HG03108 (cell line): ENCODE results near the gene GPX6.
A peak's percentile ranks its signal among the peaks of the same experiment; 100 is the strongest.
"Not testable (repeated sequence)": the region's sequence is repeated elsewhere in the genome, so short reads cannot be mapped to it uniquely, and the experiment has no call there.

Experiments
- ATAC-seq: cut with Tn5 transposase; IDR thresholded peaks from one replicate; pipeline ENCODE4 v1.9.1; 2021; ENCODE audit warnings: moderate library complexity; ENCODE audit not compliant: unreplicated experiment

GPX6 gene

GRCh38 chr6:28515676-28516075 lies at the start of gene GPX6:
Gene GPX6 (minus strand): TSS chr6:28515793. CDS start chr6:28515743, 50 bp downstream.
- no peak for ATAC-seq

- ATAC-seq, result no peak
These were observed 48.0 kb upstream of the GPX6 start for GRCh38 chr6:28563430-28564095.

- no peak for ATAC-seq
These were observed 43.0 kb upstream of the GPX6 start for GRCh38 chr6:28558629-28559028.

DNA sequence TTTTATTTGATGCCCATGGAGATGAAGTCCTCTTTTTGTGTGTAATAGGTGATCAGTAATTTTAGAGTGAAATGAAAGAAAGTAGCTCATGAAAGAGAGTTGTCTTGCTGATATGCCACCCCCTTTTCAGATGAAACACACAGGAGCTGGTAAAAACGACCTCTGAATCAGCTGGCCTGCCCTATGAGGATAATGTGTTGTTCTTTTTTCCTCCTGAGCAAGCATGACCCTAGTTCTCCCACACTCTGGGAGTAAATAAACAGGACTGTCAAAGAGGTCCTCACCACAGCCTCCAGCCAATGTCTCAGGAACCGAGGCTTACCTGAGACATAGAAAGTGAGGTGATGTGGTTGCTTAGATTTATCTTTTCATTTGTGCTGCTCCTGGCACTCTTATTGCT lies 39.5 kb upstream of the GPX6 start:
- no peak for ATAC-seq

- no peak for ATAC-seq
These were observed 38.6 kb upstream of the GPX6 start for GRCh38 chr6:28553986-28554881.

DNA sequence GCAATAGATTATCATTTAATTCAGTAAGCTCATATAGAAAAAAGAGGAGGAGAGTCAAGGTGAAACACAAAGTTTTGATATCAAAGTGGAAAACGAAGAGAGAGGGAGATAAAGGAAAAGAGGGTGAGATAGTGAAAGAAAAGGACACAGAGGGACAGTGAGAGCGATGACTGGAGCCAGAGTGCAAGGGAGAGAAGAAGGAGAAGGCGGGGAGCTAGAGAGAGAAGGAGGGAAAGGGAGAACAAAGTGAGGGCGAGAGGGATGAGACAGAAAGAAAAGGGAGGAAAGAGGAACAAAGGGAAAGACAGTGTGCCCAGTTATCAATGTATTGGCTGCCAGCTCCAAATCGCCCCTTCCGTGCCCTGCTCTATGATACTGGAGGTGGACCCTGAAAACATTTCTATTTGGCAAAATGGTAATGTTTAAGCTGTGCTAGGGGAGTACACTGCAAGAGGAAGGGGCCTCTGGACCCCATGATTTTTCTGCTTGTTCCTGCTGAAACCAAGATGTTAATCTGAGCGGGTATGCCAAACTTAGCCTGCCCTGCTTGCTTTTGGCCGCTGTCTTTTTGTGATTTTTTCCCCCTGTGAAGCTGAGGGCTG lies 37.9 kb upstream of the GPX6 start:
- no peak for ATAC-seq

DNA sequence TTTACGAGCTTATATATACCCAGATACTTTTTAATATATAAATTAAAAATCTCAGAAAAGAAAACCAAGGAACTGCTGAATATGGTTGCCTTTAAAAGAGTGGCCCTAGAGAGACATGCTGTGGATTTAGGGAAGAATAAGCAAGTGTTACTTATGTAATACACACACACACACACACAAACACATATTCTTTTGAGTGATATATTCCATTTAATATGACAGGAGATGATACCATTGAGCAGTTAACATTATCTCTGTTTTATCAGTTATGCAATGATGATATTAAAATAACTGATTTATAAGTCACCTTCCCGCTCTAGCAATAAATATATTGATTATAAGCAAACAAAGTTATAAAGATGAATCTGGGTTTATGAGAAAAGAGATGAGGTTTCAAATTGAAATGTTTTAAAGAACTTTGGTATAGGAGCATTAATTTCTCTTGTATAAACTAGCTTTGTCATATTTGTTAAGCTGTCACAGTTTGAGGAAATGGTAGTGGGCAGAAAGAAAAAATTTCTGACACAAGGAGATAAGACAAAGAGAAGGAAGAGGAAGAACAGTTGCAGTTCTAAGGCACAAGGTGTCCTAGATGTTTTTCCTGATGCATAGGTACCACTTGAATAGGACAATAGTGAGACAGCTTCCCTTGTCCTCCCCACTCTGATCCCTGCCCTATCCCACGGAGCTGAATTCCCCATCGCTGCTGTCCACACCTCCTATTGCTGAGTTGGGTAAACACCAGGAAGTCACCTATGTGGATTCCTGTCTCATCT lies 36.5 kb upstream of the GPX6 start:
- ATAC-seq, result no peak

DNA sequence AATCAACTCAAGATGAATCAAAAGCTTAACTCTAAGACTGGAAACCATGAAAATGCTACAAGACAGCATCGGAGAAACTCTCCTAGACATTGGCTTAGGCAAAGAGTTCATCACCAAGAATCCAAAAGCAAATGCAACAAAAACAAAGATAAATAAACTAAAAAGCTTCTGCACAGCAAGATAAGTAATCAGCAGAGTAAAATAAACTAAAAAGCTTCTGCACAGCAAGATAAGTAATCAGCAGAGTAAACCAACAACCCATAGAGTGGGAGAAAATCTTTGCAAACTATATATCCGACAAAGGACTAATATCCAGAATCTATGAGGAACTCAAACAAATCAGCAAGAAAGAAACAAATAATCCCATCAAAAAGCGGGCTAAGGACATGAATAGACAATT lies 31.4 kb upstream of the GPX6 start:
- ATAC-seq, result not testable (repeated sequence)

DNA sequence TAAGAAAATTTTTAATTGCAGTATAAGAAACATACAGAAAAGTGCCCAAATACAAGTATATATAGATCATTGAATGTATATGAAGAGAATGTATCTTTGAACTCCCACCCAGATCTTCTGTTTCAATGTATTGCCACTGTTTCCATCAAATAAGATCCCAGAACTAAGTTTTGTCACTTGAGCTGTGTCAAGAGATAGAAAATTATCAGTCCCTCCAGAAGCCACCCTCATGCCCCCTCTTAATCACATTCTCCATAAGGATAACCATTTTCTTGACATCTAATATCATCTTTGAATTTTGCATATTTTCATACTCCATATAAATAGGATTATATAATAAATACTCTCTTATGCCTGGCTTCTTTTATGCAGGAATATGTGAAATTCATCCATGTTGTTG lies 30.4 kb upstream of the GPX6 start:
- no peak for ATAC-seq

DNA sequence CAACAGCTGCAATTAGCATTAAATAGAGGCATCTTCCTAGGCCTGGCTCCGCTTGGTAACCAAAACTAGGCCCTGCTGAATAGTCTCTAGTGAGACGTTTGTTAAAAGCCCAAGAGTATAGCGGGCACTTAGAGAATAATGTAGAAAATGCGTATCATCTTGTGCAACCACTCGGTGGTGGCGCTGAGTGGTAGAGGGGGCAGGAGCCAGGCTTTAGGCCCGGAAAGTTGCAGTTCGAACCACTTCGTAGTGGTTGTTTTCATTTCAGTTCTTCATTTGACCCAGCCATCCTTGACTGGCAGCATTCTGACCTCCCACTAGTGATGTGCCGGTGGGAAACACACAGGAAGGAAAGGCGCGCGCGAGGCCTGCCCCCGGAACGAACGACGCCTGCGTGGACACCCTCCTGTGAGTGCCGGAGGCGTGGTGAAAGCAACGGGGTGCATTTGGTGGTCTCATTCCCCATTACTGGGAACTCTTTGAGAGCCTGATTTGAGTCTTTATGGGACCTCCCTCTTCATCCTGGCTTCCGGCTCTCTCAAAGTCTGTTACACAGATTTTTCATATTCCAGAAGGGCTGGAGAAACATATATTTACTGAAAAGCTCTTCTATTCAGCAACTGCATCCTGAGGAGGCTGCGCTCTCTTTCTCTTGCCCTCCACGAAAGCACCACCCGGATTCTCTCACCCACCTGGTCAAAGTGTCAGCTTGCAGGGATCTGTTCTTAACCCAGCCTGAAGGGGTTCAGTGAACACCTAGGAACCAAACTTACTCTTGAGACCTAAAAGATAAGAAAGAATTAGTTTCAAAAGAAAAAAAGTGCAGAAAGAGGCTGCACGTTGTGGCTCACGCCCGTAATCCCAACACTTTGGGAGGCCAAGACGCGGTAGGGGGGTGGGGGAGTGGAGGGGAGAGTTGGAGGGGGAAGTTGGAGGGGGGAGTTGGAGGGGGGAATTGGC lies 28.3 kb upstream of the GPX6 start:
- ATAC-seq, result no peak

DNA sequence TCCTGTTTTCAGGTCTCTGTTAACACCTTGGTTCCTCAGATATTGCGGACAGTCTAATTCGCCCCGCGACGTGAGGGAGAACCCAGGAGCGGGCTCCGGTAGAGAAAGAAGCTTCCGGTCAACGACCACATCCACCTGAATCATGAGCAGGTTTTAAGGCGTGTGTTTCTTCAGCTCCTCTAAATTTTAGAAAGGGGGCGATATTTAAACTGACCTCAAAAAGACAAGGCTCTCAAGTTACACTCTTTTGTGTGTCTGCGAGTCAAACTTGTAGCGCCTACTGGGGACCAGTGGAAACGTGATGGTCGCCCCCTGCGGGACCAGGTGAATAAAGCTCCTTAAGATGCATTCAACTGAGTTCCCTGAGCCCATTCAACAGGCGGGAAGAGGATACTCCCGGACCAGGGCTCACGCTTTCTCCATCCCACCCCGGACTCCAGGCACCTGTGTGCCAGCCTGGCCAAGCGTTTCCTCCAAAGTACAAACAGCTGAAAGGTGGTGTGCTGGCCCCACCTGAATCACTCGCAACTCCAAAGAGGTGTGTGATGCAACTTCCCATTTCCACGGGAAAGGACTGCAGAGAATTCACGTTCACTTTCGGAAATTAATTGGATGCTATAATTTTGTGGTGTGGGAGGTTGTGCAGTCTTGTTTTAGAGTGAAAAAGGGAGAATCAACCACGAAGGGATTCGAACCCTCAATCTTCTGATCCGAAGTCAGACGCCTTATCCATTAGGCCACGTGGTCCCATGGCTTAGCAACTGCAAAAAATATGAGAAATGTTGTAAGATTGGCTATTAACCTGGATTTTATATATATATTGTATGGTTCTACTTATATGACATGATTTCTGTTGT lies 27.1 kb upstream of the GPX6 start:
- ATAC-seq, result peak; percentile 46

GRCh38 chr6:28541996-28542395 lies 26.4 kb upstream of the GPX6 start:
- ATAC-seq, result no peak

- ATAC-seq, result no peak
These were observed 22.0 kb upstream of the GPX6 start for GRCh38 chr6:28537509-28538140.

GRCh38 chr6:28537065-28537464 lies 21.5 kb upstream of the GPX6 start:
- ATAC-seq, result no peak

DNA sequence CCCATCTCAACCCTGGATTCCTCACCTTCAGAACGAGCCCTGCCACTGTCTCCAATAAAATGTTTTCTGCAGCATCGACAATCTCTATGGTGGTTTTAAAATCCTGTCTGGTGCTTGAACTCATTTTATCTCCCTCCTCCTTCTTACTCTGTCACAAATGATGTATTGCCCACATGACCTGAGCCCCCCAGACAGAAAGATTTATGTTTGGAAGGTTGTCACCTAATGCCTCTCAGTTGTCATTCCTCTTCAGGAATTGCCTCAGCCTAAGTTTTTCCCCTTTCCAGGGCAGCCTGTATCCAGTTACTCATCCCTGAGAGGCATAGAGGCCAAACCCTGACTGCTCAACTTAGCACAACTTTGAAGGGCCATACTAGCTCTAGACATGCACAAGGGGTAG lies 19.3 kb upstream of the GPX6 start:
- ATAC-seq, result no peak

DNA sequence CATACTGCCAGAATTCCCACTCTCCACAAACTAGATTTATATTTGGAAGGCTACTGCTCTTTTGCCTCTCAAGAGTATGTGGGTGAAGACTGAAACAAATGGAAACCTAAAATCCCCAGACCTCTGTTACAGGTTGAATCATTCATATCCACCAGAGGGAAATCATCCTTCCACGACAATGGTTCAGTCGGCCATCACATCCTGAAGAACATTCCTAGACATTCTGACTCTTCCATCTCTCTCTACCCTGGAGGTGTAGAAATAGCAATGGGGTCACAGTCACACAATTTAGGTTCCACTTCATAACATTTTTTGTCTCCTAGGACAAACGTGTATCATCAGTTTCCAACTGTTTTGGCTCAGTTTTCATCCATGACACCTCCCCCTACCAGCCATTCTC lies 18.7 kb upstream of the GPX6 start:
- ATAC-seq, result no peak

GRCh38 chr6:28531479-28532128 lies 16.0 kb upstream of the GPX6 start:
- ATAC-seq, result no peak

DNA sequence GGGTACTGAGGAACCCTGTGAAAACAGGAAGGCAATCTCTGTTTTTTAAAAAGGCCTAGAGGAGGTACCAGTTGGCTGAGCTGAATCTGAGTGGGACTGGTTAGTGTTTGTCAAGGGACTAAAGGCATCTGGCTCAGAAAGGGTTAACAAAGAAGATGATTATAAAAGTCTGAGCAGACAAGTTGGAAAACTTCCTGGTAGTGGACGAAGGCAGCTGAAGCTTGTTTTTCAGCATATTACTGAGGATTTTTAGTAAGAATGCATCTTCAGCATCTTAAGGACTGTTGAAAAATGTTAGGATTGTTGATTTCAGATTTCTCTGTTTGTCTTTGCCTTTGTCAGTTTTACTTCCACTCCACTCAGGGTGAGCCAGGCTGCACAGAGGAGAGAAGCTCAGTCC lies 15.2 kb upstream of the GPX6 start:
- no peak for ATAC-seq
